KMS-11 (cell line): ENCODE data around the gene RHOBTB3.
"Not testable (repeated sequence)": the region's sequence is repeated elsewhere in the genome, so short reads cannot be mapped to it uniquely, and the experiment has no call there.

ENCODE experiments used
- H2AFZ ChIP-seq: fragments of 200-600 bp; sonication (generic); 2 replicates; pipeline ENCODE4 v1.6.1; 2016; ENCODE audit warnings: antibody characterized with exemption, mixed run types, low read depth
- H3K27ac ChIP-seq: fragments of 200-600 bp; sonication (generic); 2 replicates; pipeline ENCODE4 v1.6.1; 2016; ENCODE audit warnings: mild to moderate bottlenecking, mixed run types
- H3K27me3 ChIP-seq: fragments of 200-600 bp; sonication (generic); 2 replicates; pipeline ENCODE4 v1.6.1; 2017; ENCODE audit warnings: mild to moderate bottlenecking, low read depth, mixed run types, moderate library complexity; ENCODE audit not compliant: insufficient read depth
- H3K36me3 ChIP-seq: fragments of 200-600 bp; sonication (generic); 2 replicates; pipeline ENCODE4 v1.6.1; 2017; ENCODE audit warnings: mild to moderate bottlenecking, mixed run types; ENCODE audit not compliant: insufficient read depth
- H3K4me1 ChIP-seq: fragments of 200-600 bp; sonication (generic); 2 replicates; pipeline ENCODE4 v1.6.1; 2016; ENCODE audit warnings: mild to moderate bottlenecking, low read depth, mixed run types; ENCODE audit not compliant: poor library complexity, severe bottlenecking
- H3K4me2 ChIP-seq: fragments of 200-600 bp; sonication (generic); 2 replicates; pipeline ENCODE4 v1.7.0; 2016; ENCODE audit warnings: mild to moderate bottlenecking, mixed run types
- H3K4me3 ChIP-seq: fragments of 200-600 bp; sonication (generic); IDR thresholded peaks from 2 replicates; pipeline ENCODE4 v1.6.1; 2017; ENCODE audit warnings: low read depth, low read length, mixed read lengths; ENCODE audit not compliant: insufficient read depth
- H3K79me2 ChIP-seq: fragments of 200-600 bp; sonication (generic); 2 replicates; pipeline ENCODE4 v1.6.1; 2016; ENCODE audit warnings: low read depth, mixed run types; ENCODE audit not compliant: insufficient read depth
- H3K9ac ChIP-seq: fragments of 200-600 bp; sonication (generic); 2 replicates; pipeline ENCODE4 v1.6.1; 2016; ENCODE audit warnings: mild to moderate bottlenecking, mixed run types
- H4K20me1 ChIP-seq: fragments of 200-600 bp; sonication (generic); 2 replicates; pipeline ENCODE4 v1.6.1; 2016; ENCODE audit warnings: mild to moderate bottlenecking, mixed run types; ENCODE audit not compliant: insufficient read depth
- CTCF ChIP-seq: fragments of 200-600 bp; sonication (generic); conservative IDR thresholded peaks from 2 replicates; pipeline ENCODE4 v1.6.1; 2017; ENCODE audit warnings: low read depth, mild to moderate bottlenecking, antibody characterized with exemption, low read length, moderate library complexity, mixed read lengths

The RHOBTB3 gene

GRCh38 chr5:95701074-95701473 is 30.1 kb upstream of the RHOBTB3 start:
- Histone ChIP-seq H3K4me3 (no peak overlapping the region), H3K36me3 (no peaks in the 10 kb centered on the region), H3K27ac (no peak overlapping the region), H3K79me2 (no peaks in the 10 kb centered on the region), H3K27me3 (no peaks in the 10 kb centered on the region), H3K4me1 (no peaks in the 10 kb centered on the region), H3K9ac (no peak overlapping the region), H3K4me2 (no peak overlapping the region), H4K20me1 (no peaks in the 10 kb centered on the region), H2AFZ (no peak overlapping the region)
- TF ChIP-seq CTCF: no peak

- Histone ChIP-seq H3K27me3 (no peaks in the 10 kb centered on the region), H3K27ac (no peak overlapping the region), H3K4me1 (no peaks in the 10 kb centered on the region), H3K4me2 (no peak overlapping the region), H2AFZ (no peak overlapping the region), H4K20me1 (no peaks in the 10 kb centered on the region), H3K4me3 (no peak overlapping the region), H3K36me3 (no peaks in the 10 kb centered on the region), H3K9ac (no peak overlapping the region), H3K79me2 (no peaks in the 10 kb centered on the region)
- TF ChIP-seq CTCF: no peak
These were observed 27.0 kb upstream of the RHOBTB3 start for GRCh38 chr5:95704150-95704549.

- H2AFZ ChIP-seq, H3K9ac ChIP-seq, H4K20me1 ChIP-seq, H3K36me3 ChIP-seq, H3K27me3 ChIP-seq, H3K4me2 ChIP-seq, H3K4me3 ChIP-seq, H3K4me1 ChIP-seq, H3K79me2 ChIP-seq, H3K27ac ChIP-seq: not testable (repeated sequence)
These were observed 24.9 kb upstream of the RHOBTB3 start for GRCh38 chr5:95706196-95706595.

- H3K36me3 ChIP-seq: no peaks in the 10 kb centered on the region
- H2AFZ ChIP-seq: no peak overlapping the region
- H3K4me2 ChIP-seq: no peak overlapping the region
- H3K4me3 ChIP-seq: no peak overlapping the region
- peaks cover 4% of the 10 kb centered on the region for H3K4me1 ChIP-seq
- H3K27me3 ChIP-seq: no peaks in the 10 kb centered on the region
- H3K79me2 ChIP-seq: no peaks in the 10 kb centered on the region
- no peak overlapping the region for H3K9ac ChIP-seq
- no peak overlapping the region for H3K27ac ChIP-seq
- no peak for TF ChIP-seq CTCF
- H4K20me1 ChIP-seq: no peaks in the 10 kb centered on the region
These were observed 24.1 kb upstream of the RHOBTB3 start for GRCh38 chr5:95707055-95707454.

GRCh38 chr5:95707534-95708188 is 23.5 kb upstream of the RHOBTB3 start:
- not testable (repeated sequence) for H3K9ac ChIP-seq, H3K27ac ChIP-seq, H3K4me1 ChIP-seq, H3K36me3 ChIP-seq, H4K20me1 ChIP-seq, H3K27me3 ChIP-seq, H3K4me3 ChIP-seq, H2AFZ ChIP-seq, H3K79me2 ChIP-seq, H3K4me2 ChIP-seq
